Neutrophil (primary cell): ENCODE measurements around the gene TF.

Experiments used
- H3K27ac ChIP-seq: fragments of 200-600 bp; sonication (generic); 2 replicates; pipeline ENCODE4 v1.5.1; 2016; ENCODE audit warnings: mild to moderate bottlenecking, moderate library complexity
- H3K27me3 ChIP-seq: fragments of 200-600 bp; sonication (generic); 2 replicates; pipeline ENCODE4 v1.6.0; 2016; ENCODE audit warnings: mild to moderate bottlenecking
- H3K36me3 ChIP-seq: fragments of 200-600 bp; sonication (generic); 2 replicates; pipeline ENCODE4 v1.5.1; 2017
- H3K4me1 ChIP-seq, 2 experiments: fragments of 200-600 bp in 1 of 2; sonication (generic) in 1 of 2; 1 replicate in 1 of 2; 2 replicates in 1 of 2; pipeline versions ENCODE4 v1.5.1 to v1.6.1; 2013 to 2016; ENCODE audit warnings: low read depth in 1 of 2, low read length in 1 of 2, mild to moderate bottlenecking in 1 of 2, moderate library complexity in 1 of 2; ENCODE audit not compliant: control insufficient read depth in 1 of 2, insufficient read depth in 1 of 2
- H3K4me3 ChIP-seq, 2 experiments: fragments of 200-600 bp in 1 of 2; sonication (generic) in 1 of 2; 1 replicate in 1 of 2; 2 replicates in 1 of 2; pipeline ENCODE4 v1.5.1; 2013 to 2016; ENCODE audit warnings: low read depth in 1 of 2, low read length in 1 of 2, mild to moderate bottlenecking in 1 of 2, moderate library complexity in 1 of 2
- H3K9me3 ChIP-seq: fragments of 200-600 bp; sonication (generic); 2 replicates; pipeline ENCODE4 v1.5.1; 2016
- CTCF ChIP-seq: fragments of 200-600 bp; sonication (generic); IDR thresholded peaks from 2 replicates; pipeline ENCODE4 v1.5.1; 2016; ENCODE audit warnings: antibody characterized with exemption

Gene TF

GRCh38 chr3:133746712-133747066 lies 496 bp downstream of the TF start:
- H3K27me3 ChIP-seq = peaks cover 85% of the 10 kb centered on the region
- H3K27ac ChIP-seq = no peak overlapping the region
- TF ChIP-seq CTCF = no peak
- H3K9me3 ChIP-seq = no peaks in the 10 kb centered on the region
- H3K4me1 ChIP-seq = peaks cover 0 to 4% of the 10 kb centered on the region in 2 experiments
- H3K4me3 ChIP-seq = no peak overlapping the region
- H3K36me3 ChIP-seq = no peaks in the 10 kb centered on the region

- Histone ChIP-seq H3K36me3 (no peaks in the 10 kb centered on the region), H3K4me3 (no peak overlapping the region), H3K9me3 (no peaks in the 10 kb centered on the region), H3K27ac (no peak overlapping the region), H3K4me1 (peaks cover 0 to 4% of the 10 kb centered on the region in 2 experiments), H3K27me3 (peaks cover 79% of the 10 kb centered on the region)
- no peak for TF ChIP-seq CTCF
Observed at GRCh38 chr3:133747373-133747772, 1.2 kb downstream of the TF start.

- Histone ChIP-seq H3K4me1 (peaks cover 0 to 4% of the 10 kb centered on the region in 2 experiments), H3K27ac (no peak overlapping the region), H3K27me3 (peaks cover 72% of the 10 kb centered on the region), H3K36me3 (no peaks in the 10 kb centered on the region), H3K9me3 (no peaks in the 10 kb centered on the region), H3K4me3 (no peak overlapping the region)
- TF ChIP-seq CTCF = no peak
Observed at GRCh38 chr3:133747907-133748639, 1.9 kb downstream of the TF start.

- Histone ChIP-seq H3K27ac (no peak overlapping the region), H3K36me3 (no peaks in the 10 kb centered on the region), H3K4me1 (peaks cover 0 to 4% of the 10 kb centered on the region in 2 experiments), H3K27me3 (peaks cover 56% of the 10 kb centered on the region), H3K9me3 (no peaks in the 10 kb centered on the region), H3K4me3 (no peak overlapping the region)
- no peak for TF ChIP-seq CTCF
Observed at GRCh38 chr3:133749427-133750258, 3.5 kb downstream of the TF start.

- Histone ChIP-seq H3K4me1 (peaks cover 0 to 4% of the 10 kb centered on the region in 2 experiments), H3K27ac (no peak overlapping the region), H3K36me3 (no peaks in the 10 kb centered on the region), H3K4me3 (no peak overlapping the region), H3K9me3 (no peaks in the 10 kb centered on the region), H3K27me3 (peaks cover 50% of the 10 kb centered on the region)
- TF ChIP-seq CTCF = no peak
Observed at GRCh38 chr3:133750259-133750656, 4.1 kb downstream of the TF start.
